WTC11 (cell line): ENCODE results near the gene GNL1.

Source experiments
- CTCF ChIP-seq: fragments of 200-600 bp; IDR thresholded peaks from 2 replicates; pipeline ENCODE4 v1.8.0; 2022; ENCODE audit warnings: antibody characterized with exemption
- ESRRA ChIP-seq: sonication (generic); formaldehyde crosslinking; IDR thresholded peaks from 2 replicates; pipeline ENCODE4 v1.8.1; 2022; ENCODE audit warnings: mild to moderate bottlenecking, missing genetic modification reagents, borderline replicate concordance
- GTF2I ChIP-seq: fragments of 250-450 bp; sonication (Bioruptor Pico); conservative IDR thresholded peaks from 2 replicates; pipeline ENCODE4 v1.4.0; 2021; ENCODE audit warnings: mild to moderate bottlenecking
- KAT7 ChIP-seq: sonication (generic); formaldehyde crosslinking; IDR thresholded peaks from 2 replicates; pipeline ENCODE4 v1.8.1; 2023; ENCODE audit warnings: missing genetic modification reagents, mild to moderate bottlenecking, borderline replicate concordance
- MAX ChIP-seq: sonication (generic); formaldehyde crosslinking; IDR thresholded peaks from 2 replicates; pipeline ENCODE4 v1.8.0; 2022; ENCODE audit warnings: mild to moderate bottlenecking, missing genetic modification reagents
- RELA ChIP-seq: sonication (generic); formaldehyde crosslinking; IDR thresholded peaks from 2 replicates; pipeline ENCODE4 v1.8.1; 2022; ENCODE audit warnings: missing genetic modification reagents, mild to moderate bottlenecking, borderline replicate concordance
- STAT6 ChIP-seq: sonication (generic); formaldehyde crosslinking; conservative IDR thresholded peaks from 2 replicates; pipeline ENCODE4 v1.8.1; 2023; ENCODE audit warnings: mild to moderate bottlenecking, low read depth, missing genetic modification reagents, moderate library complexity
- ZNF121 ChIP-seq: sonication (generic); formaldehyde crosslinking; IDR thresholded peaks from 2 replicates; pipeline ENCODE4 v1.8.0; 2023; ENCODE audit warnings: missing genetic modification reagents
- ZNF232 ChIP-seq: sonication (generic); formaldehyde crosslinking; IDR thresholded peaks from 2 replicates; pipeline ENCODE4 v1.8.0; 2022; ENCODE audit warnings: mild to moderate bottlenecking, missing genetic modification reagents

GRCh38 chr6:30500421-30501355, 55.6 kb downstream of the GNL1 start:
- TF ChIP-seq CTCF (no peak), ZNF232 (CRISPR knock-in tag) (no peak), ESRRA (CRISPR knock-in tag) (no peak), KAT7 (CRISPR knock-in tag) (no peak), RELA (CRISPR knock-in tag) (no peak), STAT6 (CRISPR knock-in tag) (no peak), GTF2I (no peak), MAX (CRISPR knock-in tag) (no peak), ZNF121 (CRISPR knock-in tag) (no peak)
